ENCODE results near the gene SCN5A. TPM values are rescaled to one million over a fixed set of nuclear protein-coding genes. Genes with fewer than 3 reads are reported as not detected.
"Not testable (repeated sequence)": the region's sequence is repeated elsewhere in the genome, so short reads cannot be mapped to it uniquely, and the experiment has no call there.

SCN5A gene
- total and polyA plus RNA-seq, 2 experiments from 2014 or later: not detected

GRCh38 chr3:38573556-38573955, 75.9 kb downstream of the SCN5A start:
- Histone ChIP-seq H3K27me3 (replicated peaks; ENCODE audit: insufficient read depth) (peaks cover 6% of the 10 kb centered on the region; the same call in 1 of the 2 replicates), H3K27ac (no peak overlapping the region), H4K20me1 (ENCODE audit: insufficient read depth) (no peaks in the 10 kb centered on the region), H3K9me2 (ENCODE audit: insufficient read depth) (no peaks in the 10 kb centered on the region), H3K9me3 (ENCODE audit: low read depth) (no peaks in the 10 kb centered on the region), H3K4me2 (ENCODE audit: unreplicated experiment) (no peak overlapping the region), H3K79me2 (ENCODE audit: insufficient read depth) (no peaks in the 10 kb centered on the region), H2AFZ (no peak overlapping the region), H3F3A (ENCODE audit: insufficient read depth) (no peaks in the 10 kb centered on the region), H3K36me3 (ENCODE audit: low read depth) (no peaks in the 10 kb centered on the region), H3K9ac (no peak overlapping the region), H3K4me1 (ENCODE audit: insufficient read depth) (no peaks in the 10 kb centered on the region), H3K4me3 (no peak overlapping the region)
- DNase-seq: no peak
- no peak for TF ChIP-seq EZH2phosphoT487 (IDR thresholded peaks at IDR 0.05; ENCODE audit: insufficient read depth, low read depth)
- TF ChIP-seq EZH2 (IDR thresholded peaks at IDR 0.05; ENCODE audit: insufficient read depth, poor library complexity, severe bottlenecking): no peak
- in situ Hi-C loops (cut with MboI): no loop called here
- 2 to 3% methylated on average over 3 of the region's 3 CpGs for WGBS, 2 experiments (ENCODE audit: low coverage in 1 of 2, low lambda C conversion rate in 2 of 2, missing lambda C conversion rate in 2 of 2)

- Histone ChIP-seq H2AFZ (no peak overlapping the region), H3K9ac (no peak overlapping the region), H3F3A (ENCODE audit: insufficient read depth) (no peaks in the 10 kb centered on the region), H3K4me1 (ENCODE audit: insufficient read depth) (no peaks in the 10 kb centered on the region), H3K27me3 (replicated peaks; ENCODE audit: insufficient read depth) (peaks cover 6% of the 10 kb centered on the region; the same call in 1 of the 2 replicates), H3K4me2 (ENCODE audit: unreplicated experiment) (no peak overlapping the region), H3K9me3 (ENCODE audit: low read depth) (no peaks in the 10 kb centered on the region), H3K9me2 (ENCODE audit: insufficient read depth) (no peaks in the 10 kb centered on the region), H3K27ac (no peak overlapping the region), H3K4me3 (no peak overlapping the region), H4K20me1 (ENCODE audit: insufficient read depth) (no peaks in the 10 kb centered on the region), H3K36me3 (ENCODE audit: low read depth) (no peaks in the 10 kb centered on the region), H3K79me2 (ENCODE audit: insufficient read depth) (no peaks in the 10 kb centered on the region)
- in situ Hi-C loops (cut with MboI): no loop called here
- no peak for DNase-seq
- TF ChIP-seq EZH2phosphoT487 (IDR thresholded peaks at IDR 0.05; ENCODE audit: insufficient read depth, low read depth) (no peak), EZH2 (IDR thresholded peaks at IDR 0.05; ENCODE audit: insufficient read depth, poor library complexity, severe bottlenecking) (no peak)
- 77 to 88% methylated on average over 3 of the region's 3 CpGs for WGBS, 2 experiments (ENCODE audit: low coverage in 1 of 2, low lambda C conversion rate in 2 of 2, missing lambda C conversion rate in 2 of 2)
Observed at GRCh38 chr3:38573111-38573510, 76.4 kb downstream of the SCN5A start.

GRCh38 chr3:38567498-38567897, 82.0 kb downstream of the SCN5A start:
- Histone ChIP-seq H3K4me3 (no peak overlapping the region), H3K9me2 (ENCODE audit: insufficient read depth) (no peaks in the 10 kb centered on the region), H3K9ac (no peak overlapping the region), H3K4me2 (ENCODE audit: unreplicated experiment) (no peak overlapping the region), H3F3A (ENCODE audit: insufficient read depth) (no peaks in the 10 kb centered on the region), H3K27me3 (replicated peaks; ENCODE audit: insufficient read depth) (0 out of 2 replicates have a peak, but pooled peaks cover 6% of the 10 kb centered on the region), H3K27ac (no peak overlapping the region), H3K36me3 (ENCODE audit: low read depth) (no peaks in the 10 kb centered on the region), H4K20me1 (ENCODE audit: insufficient read depth) (no peaks in the 10 kb centered on the region), H2AFZ (no peak overlapping the region), H3K4me1 (ENCODE audit: insufficient read depth) (no peaks in the 10 kb centered on the region), H3K9me3 (ENCODE audit: low read depth) (no peaks in the 10 kb centered on the region), H3K79me2 (ENCODE audit: insufficient read depth) (no peaks in the 10 kb centered on the region)
- no peak for DNase-seq
- WGBS, 2 experiments (ENCODE audit: low coverage in 1 of 2, low lambda C conversion rate in 2 of 2, missing lambda C conversion rate in 2 of 2): 34 to 40% methylated on average over 4 of the region's 4 CpGs
- TF ChIP-seq EZH2 (IDR thresholded peaks at IDR 0.05; ENCODE audit: insufficient read depth, poor library complexity, severe bottlenecking) (no peak), EZH2phosphoT487 (IDR thresholded peaks at IDR 0.05; ENCODE audit: insufficient read depth, low read depth) (no peak)
- in situ Hi-C loops (cut with MboI): no loop called here

GRCh38 chr3:38566794-38567193, 82.7 kb downstream of the SCN5A start:
- H3K4me2 ChIP-seq (ENCODE audit: unreplicated experiment); H4K20me1 ChIP-seq (ENCODE audit: insufficient read depth); H3K36me3 ChIP-seq (ENCODE audit: low read depth); H3K27ac ChIP-seq; H3K9me3 ChIP-seq (ENCODE audit: low read depth); DNase-seq; H2AFZ ChIP-seq; H3K4me3 ChIP-seq; H3K27me3 ChIP-seq (replicated peaks; ENCODE audit: insufficient read depth); in situ Hi-C loops (cut with MboI); H3K9me2 ChIP-seq (ENCODE audit: insufficient read depth); H3F3A ChIP-seq (ENCODE audit: insufficient read depth); H3K4me1 ChIP-seq (ENCODE audit: insufficient read depth); H3K79me2 ChIP-seq (ENCODE audit: insufficient read depth); H3K9ac ChIP-seq: not testable (repeated sequence)
- 40 to 41% methylated on average over 7 of the region's 7 CpGs for WGBS, 2 experiments (ENCODE audit: low coverage in 1 of 2, low lambda C conversion rate in 2 of 2, missing lambda C conversion rate in 2 of 2)

- H3K27me3 ChIP-seq (replicated peaks; ENCODE audit: insufficient read depth): 0 out of 2 replicates have a peak, but pooled peaks cover 6% of the 10 kb centered on the region
- H3K9ac ChIP-seq: no peak overlapping the region
- no peaks in the 10 kb centered on the region for H3K79me2 ChIP-seq (ENCODE audit: insufficient read depth)
- no peak overlapping the region for H3K27ac ChIP-seq
- H3K9me2 ChIP-seq (ENCODE audit: insufficient read depth): no peaks in the 10 kb centered on the region
- no peaks in the 10 kb centered on the region for H3K9me3 ChIP-seq (ENCODE audit: low read depth)
- no peak for DNase-seq
- H2AFZ ChIP-seq: no peak overlapping the region
- H3F3A ChIP-seq (ENCODE audit: insufficient read depth): no peaks in the 10 kb centered on the region
- whole genome bisulfite sequencing, 2 experiments (ENCODE audit: low coverage in 1 of 2, low lambda C conversion rate in 2 of 2, missing lambda C conversion rate in 2 of 2): 78 to 79% methylated on average over 12 to 13 of the region's 13 CpGs
- H3K4me1 ChIP-seq (ENCODE audit: insufficient read depth): no peaks in the 10 kb centered on the region
- no peaks in the 10 kb centered on the region for H4K20me1 ChIP-seq (ENCODE audit: insufficient read depth)
- TF ChIP-seq EZH2phosphoT487 (IDR thresholded peaks at IDR 0.05; ENCODE audit: insufficient read depth, low read depth) (no peak), EZH2 (IDR thresholded peaks at IDR 0.05; ENCODE audit: insufficient read depth, poor library complexity, severe bottlenecking) (no peak)
- H3K4me2 ChIP-seq (ENCODE audit: unreplicated experiment): no peak overlapping the region
- no peaks in the 10 kb centered on the region for H3K36me3 ChIP-seq (ENCODE audit: low read depth)
- in situ Hi-C loops (cut with MboI): no loop called here
- H3K4me3 ChIP-seq: no peak overlapping the region
Observed at GRCh38 chr3:38566215-38566528, 83.3 kb downstream of the SCN5A start.

Data from GM23248 (cell line).